Panc1 (cell line): ENCODE measurements around the gene BCHE. TPM values are rescaled to one million over a fixed set of nuclear protein-coding genes. Genes with fewer than 3 reads are reported as not detected.

Source experiments
- ATAC-seq: fragments of 200-7000 bp; cut with Tn5 transposase; 2 replicates; pipeline ENCODE4 v1.9.1; 2020; ENCODE audit warnings: mild to moderate bottlenecking, moderate library complexity
- BruUV-seq: library from RNA; stranded (reverse); fragments of 400-500 nt; replicated peaks from 2 replicates; lab custom pipeline; 2021; lab: Mats Ljungman, UMichigan
- CTCF ChIA-PET: fragments of 300-600 bp; sonication (Branson Sonifier 250); formaldehyde crosslinking; loops from one replicate; lab custom pipeline; 2022; ENCODE audit warnings: antibody characterized with exemption; lab: Charles Lee
- POLR2A ChIA-PET: fragments of 300-600 bp; sonication (Branson Sonifier 250); formaldehyde crosslinking; loops from one replicate; lab custom pipeline; 2022; ENCODE audit warnings: antibody characterized with exemption; lab: Charles Lee
- DNase-seq: peaks from one replicate; pipeline ENCODE4 v3.0.0-alpha.2; 2010; ENCODE audit warnings: low read depth, low spot score
- H3K27ac ChIP-seq: 2 replicates; pipeline ENCODE4 v1.5.1; 2011; ENCODE audit warnings: mild to moderate bottlenecking, low read length, inconsistent platforms
- H3K27me3 ChIP-seq: fragments of 200-500 bp; sonication (Bioruptor generic); 2 replicates; pipeline ENCODE4 v1.6.0; 2014; ENCODE audit warnings: low read length, inconsistent platforms; ENCODE audit not compliant: control insufficient read depth, insufficient read depth
- H3K36me3 ChIP-seq: fragments of 200-500 bp; sonication (Bioruptor generic); 2 replicates; pipeline ENCODE4 v1.5.1; 2014; ENCODE audit warnings: inconsistent platforms, mild to moderate bottlenecking, low read length, moderate library complexity; ENCODE audit not compliant: control insufficient read depth, insufficient read depth
- H3K4me1 ChIP-seq: 2 replicates; pipeline ENCODE4 v1.5.1; 2011; ENCODE audit warnings: inconsistent platforms, mild to moderate bottlenecking, low read length, moderate library complexity; ENCODE audit not compliant: control insufficient read depth, insufficient read depth
- H3K4me3 ChIP-seq, 2 experiments: 2 replicates each; pipeline ENCODE4 v1.5.1; 2011 to 2012; ENCODE audit warnings: low read depth in 2 of 2, low read length in 2 of 2, mild to moderate bottlenecking in 2 of 2, inconsistent platforms in 1 of 2, moderate library complexity in 1 of 2
- H3K9me3 ChIP-seq: fragments of 200-500 bp; sonication (Bioruptor generic); 2 replicates; pipeline ENCODE4 v1.5.1; 2014; ENCODE audit warnings: low read depth, mild to moderate bottlenecking, inconsistent platforms, low read length, moderate library complexity; ENCODE audit not compliant: control insufficient read depth, insufficient read depth
- CTCF ChIP-seq: fragments of 450-650 bp; IDR thresholded peaks from 2 replicates; pipeline ENCODE4 v1.5.1; 2017; ENCODE audit warnings: mild to moderate bottlenecking
- POLR2AphosphoS5 ChIP-seq: IDR thresholded peaks from 2 replicates; pipeline ENCODE4 v1.6.1; 2012; ENCODE audit warnings: mild to moderate bottlenecking, low read depth, low read length, moderate library complexity
- REST ChIP-seq, 2 experiments: IDR thresholded peaks; 2 replicates each; pipeline ENCODE4 v1.6.1; 2011 to 2012; ENCODE audit warnings: low read depth in 2 of 2, control low read depth in 1 of 2, low read length in 1 of 2, mild to moderate bottlenecking in 1 of 2, moderate library complexity in 1 of 2; ENCODE audit not compliant: insufficient read depth in 1 of 2
- SIN3A ChIP-seq: IDR thresholded peaks from 2 replicates; pipeline ENCODE4 v1.6.1; 2012; ENCODE audit warnings: low read depth, mild to moderate bottlenecking, low read length, moderate library complexity, borderline replicate concordance; ENCODE audit not compliant: insufficient read depth
- TCF7L2 ChIP-seq: IDR thresholded peaks from 2 replicates; pipeline ENCODE4 v1.6.1; 2011; ENCODE audit warnings: mild to moderate bottlenecking, low read depth, low read length, inconsistent platforms
- in situ Hi-C: cut with HindIII; loops from 2 replicates; pipeline ENCODE4 v1.10.0; 2016; ENCODE audit warnings: low sequenced_read_pairs, low pct_unique_long_range_greater_than_20kb
- intact Hi-C: fragments of 100-400 bp; cut with micrococcal nuclease; formaldehyde crosslinking; loops from one replicate; pipeline ENCODE4 v1.10.0; 2022; ENCODE audit not compliant: unreplicated experiment
- total RNA-seq: library from RNA; stranded (reverse); gene quantifications from one replicate; pipeline ENCODE4 v1.2.1, GENCODE V29; 2021; ENCODE audit not compliant: unreplicated experiment

Gene BCHE
- total RNA-seq, 1 experiment from 2014 or later, result 1.5 TPM

GRCh38 chr3:165768680-165769079 lies 68.5 kb downstream of the BCHE start:
- intact Hi-C loops (no loop called here), in situ Hi-C loops (no loop called here)
- Histone ChIP-seq H3K4me1 (no peaks in the 10 kb centered on the region), H3K27me3 (no peaks in the 10 kb centered on the region), H3K27ac (no peak overlapping the region), H3K9me3 (no peaks in the 10 kb centered on the region), H3K36me3 (no peaks in the 10 kb centered on the region), H3K4me3 (no peak overlapping the region)
- no TSS peak for BruUV-seq
- TF ChIP-seq TCF7L2, result no peak
- no peak for TF ChIP-seq REST (IDR thresholded peaks at IDR 0.05; ENCODE audit: insufficient read depth in 1 of 2, low read depth in 2 of 2, low read length in 1 of 2)
- TF ChIP-seq SIN3A, result no peak
- TF ChIP-seq POLR2AphosphoS5, result no peak
- no peak for TF ChIP-seq CTCF
- ChIA-PET CTCF (no interaction called here), POLR2A (no interaction called here)
- no peak for ATAC-seq
- no peak for DNase-seq

DNA sequence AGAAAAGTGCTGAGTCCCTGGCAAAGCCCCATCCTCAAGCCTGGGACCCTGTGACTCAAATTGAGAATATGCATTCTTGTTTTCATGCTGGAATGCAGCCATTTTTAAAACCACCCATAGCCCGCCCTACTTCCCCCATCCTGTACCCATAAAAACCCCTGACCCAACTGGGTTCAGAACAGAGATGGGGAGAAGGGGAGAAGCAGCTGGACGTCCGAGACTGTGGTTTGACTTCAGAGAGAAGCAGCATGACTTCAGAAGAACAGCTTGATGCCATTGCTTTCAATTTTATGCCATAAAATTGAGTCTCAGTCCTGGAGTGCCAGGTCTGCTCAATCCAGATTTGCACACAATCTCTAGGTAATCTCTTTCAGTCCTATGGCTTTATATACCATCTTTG lies 78.2 kb downstream of the BCHE start:
- no peak overlapping the region for H3K4me3 ChIP-seq
- no peaks in the 10 kb centered on the region for H3K4me1 ChIP-seq
- CTCF ChIA-PET, result no interaction called here
- intact Hi-C loops, result no loop called here
- BruUV-seq, result no TSS peak
- H3K27me3 ChIP-seq, result no peaks in the 10 kb centered on the region
- in situ Hi-C loops, result no loop called here
- H3K36me3 ChIP-seq, result no peaks in the 10 kb centered on the region
- DNase-seq (no peak), ATAC-seq (no peak)
- TF ChIP-seq SIN3A, result no peak
- TF ChIP-seq CTCF, result no peak
- TF ChIP-seq REST (IDR thresholded peaks at IDR 0.05; ENCODE audit: insufficient read depth in 1 of 2, low read depth in 2 of 2, low read length in 1 of 2), result no peak
- no peak for TF ChIP-seq TCF7L2
- TF ChIP-seq POLR2AphosphoS5, result no peak
- POLR2A ChIA-PET, result no interaction called here
- H3K27ac ChIP-seq, result no peak overlapping the region
- no peaks in the 10 kb centered on the region for H3K9me3 ChIP-seq
